HG02610 (cell line): Measurements from ENCODE around the gene NCOA7.
"Not testable (repeated sequence)": the region's sequence is repeated elsewhere in the genome, so short reads cannot be mapped to it uniquely, and the experiment has no call there.

Experiments used
- ATAC-seq: cut with Tn5 transposase; IDR thresholded peaks from one replicate; pipeline ENCODE4 v1.9.1; 2021; ENCODE audit warnings: mild to moderate bottlenecking, moderate library complexity; ENCODE audit not compliant: unreplicated experiment

Gene NCOA7

GRCh38 chr6:125943528-125944433 is 153.0 kb downstream of the NCOA7 start:
- no peak for ATAC-seq

DNA sequence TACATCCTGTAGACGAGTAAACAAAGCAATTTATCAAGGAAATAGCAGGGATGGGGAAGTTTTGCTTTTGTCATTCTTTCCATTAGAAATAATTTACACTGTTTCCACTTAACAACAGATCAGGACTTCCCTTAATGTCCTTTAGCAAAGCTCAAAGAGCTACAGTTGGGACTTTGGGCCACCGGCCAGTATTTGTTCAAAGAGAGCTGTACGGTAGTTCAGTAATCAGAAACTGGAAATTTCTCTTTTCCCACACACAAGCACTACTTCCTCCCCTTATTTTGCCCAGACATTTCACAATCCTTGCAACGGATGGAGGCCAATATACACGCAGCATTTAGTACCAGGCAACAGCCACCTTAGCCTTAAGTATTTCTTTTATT is 153.7 kb downstream of the NCOA7 start:
- ATAC-seq: no peak

GRCh38 chr6:125944896-125945295 is 154.1 kb downstream of the NCOA7 start:
- ATAC-seq: no peak

DNA sequence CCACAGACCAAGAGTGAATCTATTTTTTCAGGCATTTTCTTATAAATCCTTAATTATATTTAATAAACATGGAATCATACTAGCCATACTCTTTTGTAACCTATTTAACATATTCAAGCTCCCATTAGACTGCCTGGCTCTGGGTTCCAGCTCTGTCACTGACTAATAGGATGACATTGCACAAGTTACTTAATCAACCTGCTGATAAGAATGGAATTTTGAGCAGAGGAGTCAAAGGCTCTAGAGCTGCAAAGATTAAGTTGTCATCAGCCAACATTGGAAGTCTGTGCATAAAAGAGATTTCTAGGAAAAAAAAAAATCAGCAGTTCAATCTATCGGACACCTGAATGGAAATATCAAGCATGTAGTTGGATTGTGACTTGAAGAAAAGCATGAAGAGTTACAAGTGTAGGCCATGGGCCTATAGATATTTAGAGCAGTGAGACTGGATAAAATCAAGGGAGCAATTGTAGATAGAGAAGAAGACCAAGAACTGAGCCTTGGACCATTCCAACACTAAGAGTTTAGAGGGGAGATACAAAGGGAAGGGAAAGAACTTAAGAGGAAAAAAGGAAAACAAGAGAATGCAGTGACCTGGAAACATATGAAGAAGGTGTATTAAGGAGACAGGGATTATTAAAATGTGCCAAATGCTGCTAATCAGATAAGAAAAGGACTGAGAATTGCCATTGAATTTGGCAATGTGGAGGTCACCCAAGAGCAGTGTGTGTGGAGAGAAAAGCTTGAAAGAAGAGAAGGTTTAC is 154.8 kb downstream of the NCOA7 start:
- ATAC-seq: no peak

DNA sequence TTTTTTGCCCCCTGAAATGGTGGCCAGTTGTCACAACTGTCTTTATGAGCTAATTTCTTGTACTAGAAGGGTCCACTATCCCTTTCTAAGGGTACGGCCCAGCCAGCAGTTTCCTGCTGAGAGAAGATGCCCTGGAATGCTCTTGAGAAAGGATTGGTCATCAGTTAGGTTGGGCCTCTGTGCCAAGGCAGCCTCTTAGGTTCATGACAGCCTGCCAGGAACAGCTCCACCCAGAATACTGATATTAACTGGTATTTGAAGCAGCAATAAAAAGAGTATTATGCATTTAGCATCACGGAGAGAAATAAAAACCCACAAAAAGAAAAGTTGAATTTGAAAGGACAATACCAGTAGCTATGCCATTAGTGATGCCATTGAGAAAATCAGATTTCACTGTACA is 156.9 kb downstream of the NCOA7 start:
- ATAC-seq: no peak

GRCh38 chr6:125948455-125948854 is 157.7 kb downstream of the NCOA7 start:
- ATAC-seq: no peak

- no peak for ATAC-seq
These were observed 158.3 kb downstream of the NCOA7 start for GRCh38 chr6:125949069-125949468.

- ATAC-seq: no peak
These were observed 159.5 kb downstream of the NCOA7 start for GRCh38 chr6:125950293-125950692.

- not testable (repeated sequence) for ATAC-seq
These were observed 160.0 kb downstream of the NCOA7 start for GRCh38 chr6:125950716-125951115.

DNA sequence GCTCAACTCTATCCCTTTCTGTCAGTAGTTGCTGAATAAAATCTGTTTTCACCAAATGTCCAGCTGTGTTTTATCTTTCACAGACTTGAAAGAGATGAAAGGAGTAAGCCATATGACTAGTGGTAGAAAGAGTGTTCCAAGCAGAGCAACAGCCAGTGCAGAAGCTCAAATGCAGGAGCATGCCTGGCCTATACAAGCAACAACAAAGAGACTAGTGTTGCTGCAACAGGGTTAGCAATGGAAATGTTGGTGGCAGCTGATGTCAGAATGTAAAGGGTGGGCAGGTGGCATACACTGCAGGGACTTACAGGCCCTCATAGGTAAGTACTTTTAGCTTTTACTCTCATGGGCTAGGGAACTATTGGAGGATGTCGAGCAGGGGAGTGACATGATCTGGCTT is 160.6 kb downstream of the NCOA7 start:
- no peak for ATAC-seq

- no peak for ATAC-seq
These were observed 162.2 kb downstream of the NCOA7 start for GRCh38 chr6:125952764-125953501.

DNA sequence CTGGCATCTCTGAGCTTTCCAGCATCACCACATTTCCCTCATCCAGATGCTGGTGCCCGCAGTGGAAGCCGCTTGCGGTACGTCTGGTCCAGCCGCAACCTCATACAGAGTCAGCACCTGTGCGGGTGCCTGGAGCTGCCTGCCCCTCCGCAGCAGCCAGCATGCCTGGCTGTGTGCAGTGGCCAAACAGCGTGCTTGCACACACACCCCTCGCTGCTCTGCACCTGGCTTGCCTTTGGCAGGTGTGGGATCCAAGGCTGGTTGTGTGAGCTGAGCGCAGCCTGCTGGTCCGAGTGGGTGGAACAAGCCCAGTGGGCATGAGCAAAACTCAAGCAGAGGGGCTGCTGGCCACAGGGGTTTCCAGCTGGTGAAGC is 162.7 kb downstream of the NCOA7 start:
- no peak for ATAC-seq

- ATAC-seq: no peak
These were observed 164.1 kb downstream of the NCOA7 start for GRCh38 chr6:125954735-125955339.

DNA sequence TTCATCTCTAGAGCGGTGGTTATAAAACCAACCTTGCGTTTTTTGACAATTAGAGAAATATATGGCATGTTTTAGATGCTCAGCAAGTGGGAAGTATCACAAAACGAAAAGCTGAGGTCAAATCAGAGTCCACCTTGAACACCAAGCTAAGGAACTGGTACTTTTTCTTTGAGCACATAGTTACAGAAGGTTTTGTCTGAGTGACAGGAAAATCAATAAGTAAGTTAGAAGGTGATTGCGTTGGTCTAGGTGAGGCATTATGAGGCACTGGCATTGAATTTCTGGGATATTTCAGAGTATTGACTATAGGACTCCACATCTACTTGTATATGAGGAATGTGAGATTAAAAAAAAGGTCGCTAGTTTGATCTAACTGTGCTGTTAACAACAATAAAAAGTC is 165.2 kb downstream of the NCOA7 start:
- no peak for ATAC-seq

GRCh38 chr6:125956506-125957390 is 166.0 kb downstream of the NCOA7 start, which contains the start of gene HINT3:
HINT3 (plus strand) TSS chr6:125956770; CDS start chr6:125956978, 208 bp downstream.
- ATAC-seq: peak; percentile 92

GRCh38 chr6:125957391-125957693 is 166.6 kb downstream of the NCOA7 start:
- no peak for ATAC-seq

DNA sequence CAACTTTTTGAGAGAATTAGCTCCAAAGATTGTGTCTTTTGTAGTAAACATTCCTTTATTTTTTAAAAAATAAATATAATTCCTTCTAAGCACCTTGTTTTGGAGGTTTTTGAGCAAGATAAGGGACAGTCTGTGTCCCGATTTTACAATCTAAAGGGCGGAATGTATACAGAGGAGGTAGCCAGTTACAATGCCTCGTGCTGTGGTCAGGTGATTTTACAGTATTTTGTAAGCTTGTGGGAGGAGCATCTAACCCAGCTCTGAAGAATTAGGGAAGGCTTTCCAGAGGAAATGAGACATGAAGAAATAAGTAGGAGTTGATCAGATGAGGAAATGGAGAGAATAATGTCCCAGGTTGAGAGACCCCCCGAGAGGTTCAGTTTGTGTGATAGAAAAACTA is 167.1 kb downstream of the NCOA7 start:
- ATAC-seq: no peak

DNA sequence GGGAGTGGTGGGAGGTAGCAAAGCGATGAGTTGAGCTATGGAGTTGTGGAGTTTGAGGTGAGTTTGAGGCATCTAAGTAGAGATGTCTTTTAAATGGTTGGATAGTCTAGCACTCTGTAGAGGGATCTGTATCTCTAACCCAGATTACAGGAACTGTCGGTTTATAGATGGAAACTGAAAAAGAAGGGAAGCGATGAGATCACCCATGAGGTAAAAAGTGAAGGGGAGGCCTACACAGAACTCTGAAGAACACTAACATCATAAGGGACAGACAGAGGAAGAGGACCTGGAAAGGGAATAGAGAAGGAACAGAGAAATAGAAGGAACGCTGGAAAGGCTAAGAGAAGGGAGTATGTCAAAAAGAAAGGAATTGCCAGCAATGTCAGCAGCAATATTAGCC is 168.3 kb downstream of the NCOA7 start:
- no peak for ATAC-seq

DNA sequence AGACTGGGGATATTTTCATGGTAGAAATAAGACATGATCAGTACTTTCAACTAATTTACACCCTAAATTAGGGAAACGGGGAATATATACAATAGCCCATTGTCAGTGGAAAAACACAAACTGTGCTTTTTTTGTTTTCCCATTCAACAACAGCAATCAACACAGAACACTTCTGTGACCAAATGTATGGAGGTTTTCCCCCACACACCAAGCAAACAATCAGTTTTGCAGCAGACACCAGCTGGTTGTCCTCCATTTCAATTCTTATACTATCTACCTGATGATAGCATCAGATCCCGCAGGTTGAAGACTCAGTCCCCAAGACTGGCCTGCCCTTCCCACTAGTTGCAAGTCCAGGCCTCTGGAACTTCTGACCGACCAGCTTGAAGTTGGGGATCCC is 170.4 kb downstream of the NCOA7 start:
- no peak for ATAC-seq

DNA sequence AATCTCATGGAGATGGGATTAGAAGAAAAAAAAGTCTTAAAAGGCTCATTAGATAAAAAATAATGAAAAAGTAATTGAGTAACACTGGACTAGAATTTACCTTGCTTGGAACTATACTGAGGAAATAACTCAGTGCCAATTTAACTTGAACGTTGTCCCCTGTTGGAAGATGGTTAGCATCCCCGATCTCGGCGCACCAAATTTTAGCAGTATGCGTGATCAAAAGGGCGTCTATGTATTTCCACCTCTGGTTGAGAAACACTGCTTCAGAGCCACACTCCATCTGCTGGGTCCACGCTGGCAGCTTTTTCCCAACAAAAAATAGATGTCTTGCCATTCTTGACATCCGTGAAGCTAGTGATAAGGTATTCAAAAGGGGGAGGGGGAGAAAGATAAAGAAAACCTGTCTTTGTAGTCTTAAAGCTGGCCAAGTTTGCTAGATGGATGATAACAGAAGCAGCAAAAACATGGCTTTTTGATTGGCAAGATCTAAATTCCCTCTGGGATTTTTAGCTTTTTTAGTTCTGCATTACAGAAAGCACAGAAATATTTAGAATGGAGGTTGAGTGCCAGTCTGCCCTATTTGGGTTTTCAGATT is 172.2 kb downstream of the NCOA7 start:
- ATAC-seq: no peak
